Smooth muscle cell (in vitro differentiated cells): ENCODE measurements around the gene PSME2. TPM values are rescaled to one million over a fixed set of nuclear protein-coding genes. Genes with fewer than 3 reads are reported as not detected.

ENCODE experiments used
- DNase-seq: peaks from one replicate; lab custom pipeline; 2025; ENCODE audit not compliant: unreplicated experiment; lab: John Stamatoyannopoulos, UW
- H2AFZ ChIP-seq: fragments of 200-600 bp; sonication (generic); 2 replicates; pipeline ENCODE4 v1.6.0; 2016; ENCODE audit warnings: antibody characterized with exemption, low read depth, mild to moderate bottlenecking
- H3F3A ChIP-seq: fragments of 200-600 bp; sonication (generic); 2 replicates; pipeline ENCODE4 v1.6.0; 2017; ENCODE audit warnings: antibody characterized with exemption, low read depth
- H3K27ac ChIP-seq: fragments of 200-600 bp; sonication (generic); 2 replicates; pipeline ENCODE4 v1.5.1; 2016; ENCODE audit warnings: low read depth, mild to moderate bottlenecking
- H3K27me3 ChIP-seq: fragments of 200-600 bp; sonication (generic); 2 replicates; pipeline ENCODE4 v1.6.1; 2016; ENCODE audit warnings: low read depth, mild to moderate bottlenecking
- H3K36me3 ChIP-seq: fragments of 200-600 bp; sonication (generic); 2 replicates; pipeline ENCODE4 v1.5.1; 2016; ENCODE audit warnings: low read depth
- H3K4me1 ChIP-seq: fragments of 200-600 bp; sonication (generic); 2 replicates; pipeline ENCODE4 v1.5.1; 2016; ENCODE audit warnings: low read depth
- H3K4me2 ChIP-seq: fragments of 200-600 bp; sonication (generic); 2 replicates; pipeline ENCODE4 v1.6.0; 2016; ENCODE audit warnings: mild to moderate bottlenecking
- H3K4me3 ChIP-seq: fragments of 200-600 bp; sonication (generic); 2 replicates; pipeline ENCODE4 v1.5.1; 2016; ENCODE audit warnings: mild to moderate bottlenecking
- H3K79me2 ChIP-seq: fragments of 200-600 bp; sonication (generic); 2 replicates; pipeline ENCODE4 v1.6.0; 2016; ENCODE audit warnings: low read depth, mild to moderate bottlenecking
- H3K9ac ChIP-seq: fragments of 200-600 bp; sonication (generic); 2 replicates; pipeline ENCODE4 v1.6.0; 2016; ENCODE audit warnings: low read depth
- H3K9me3 ChIP-seq: fragments of 200-600 bp; sonication (generic); replicated peaks from 2 replicates; pipeline ENCODE4 v1.5.1; 2016; ENCODE audit warnings: low read depth
- H4K20me1 ChIP-seq: fragments of 200-600 bp; sonication (generic); 2 replicates; pipeline ENCODE4 v1.6.0; 2016; ENCODE audit warnings: low read depth
- WGBS: methylation state at CpG from one replicate; pipeline ENCODE4 v1.1.7; 2016; ENCODE audit warnings: low lambda C conversion rate; 5-methylcytosine and 5-hydroxymethylcytosine counted together
- polyA plus RNA-seq: library from polyadenylated mRNA; unstranded; fragments of >200 nt; fragmentation: Nextera tagmentation; extraction: Ambion mirVana; gene quantifications from 2 replicates; pipeline ENCODE4 v1.2.1, GENCODE V29; 2016
- total RNA-seq: library from RNA; depleted of rRNA; stranded (reverse); fragments of >200 nt; gene quantifications from 2 replicates; pipeline ENCODE4 v1.2.3, GENCODE V29; 2014
- TF ChIP-seq, protein P1 (sequence below): fragments of 200-600 bp; sonication (generic); IDR thresholded peaks from 2 replicates; pipeline ENCODE4 v1.5.1; 2017; ENCODE audit warnings: borderline replicate concordance, mild to moderate bottlenecking, antibody characterized with exemption; ENCODE audit not compliant: insufficient read depth, poor library complexity, severe bottlenecking

The PSME2 gene
- total and polyA plus RNA-seq, 2 experiments from 2014 or later = 40.7 to 164 TPM

GRCh38 chr14:24150567-24150966 lies 4.2 kb upstream of the PSME2 start:
- Histone ChIP-seq H3F3A (peaks cover 3% of the 10 kb centered on the region), H3K4me3 (no peak overlapping the region), H3K9ac (no peak overlapping the region), H3K36me3 (no peaks in the 10 kb centered on the region), H3K27ac (no peak overlapping the region), H3K27me3 (no peaks in the 10 kb centered on the region), H3K79me2 (peaks cover 16% of the 10 kb centered on the region), H3K4me1 (peaks cover 13% of the 10 kb centered on the region), H4K20me1 (peaks cover 9% of the 10 kb centered on the region), H2AFZ (no peak overlapping the region), H3K9me3 (no peaks in the 10 kb centered on the region), H3K4me2 (no peak overlapping the region)
- no peak for DNase-seq
- TF ChIP-seq, protein P1, sequence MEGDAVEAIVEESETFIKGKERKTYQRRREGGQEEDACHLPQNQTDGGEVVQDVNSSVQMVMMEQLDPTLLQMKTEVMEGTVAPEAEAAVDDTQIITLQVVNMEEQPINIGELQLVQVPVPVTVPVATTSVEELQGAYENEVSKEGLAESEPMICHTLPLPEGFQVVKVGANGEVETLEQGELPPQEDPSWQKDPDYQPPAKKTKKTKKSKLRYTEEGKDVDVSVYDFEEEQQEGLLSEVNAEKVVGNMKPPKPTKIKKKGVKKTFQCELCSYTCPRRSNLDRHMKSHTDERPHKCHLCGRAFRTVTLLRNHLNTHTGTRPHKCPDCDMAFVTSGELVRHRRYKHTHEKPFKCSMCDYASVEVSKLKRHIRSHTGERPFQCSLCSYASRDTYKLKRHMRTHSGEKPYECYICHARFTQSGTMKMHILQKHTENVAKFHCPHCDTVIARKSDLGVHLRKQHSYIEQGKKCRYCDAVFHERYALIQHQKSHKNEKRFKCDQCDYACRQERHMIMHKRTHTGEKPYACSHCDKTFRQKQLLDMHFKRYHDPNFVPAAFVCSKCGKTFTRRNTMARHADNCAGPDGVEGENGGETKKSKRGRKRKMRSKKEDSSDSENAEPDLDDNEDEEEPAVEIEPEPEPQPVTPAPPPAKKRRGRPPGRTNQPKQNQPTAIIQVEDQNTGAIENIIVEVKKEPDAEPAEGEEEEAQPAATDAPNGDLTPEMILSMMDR = no peak
- WGBS = 96% methylated on average over 9 of the region's 9 CpGs

GRCh38 chr14:24150061-24150460 lies 3.7 kb upstream of the PSME2 start:
- H3K9me3 ChIP-seq = no peaks in the 10 kb centered on the region
- H3K4me1 ChIP-seq = peaks cover 15% of the 10 kb centered on the region
- H3K36me3 ChIP-seq = no peaks in the 10 kb centered on the region
- no peak overlapping the region for H3K4me3 ChIP-seq
- TF ChIP-seq, protein P1 = no peak
- peaks cover 17% of the 10 kb centered on the region for H3K79me2 ChIP-seq
- no peak overlapping the region for H2AFZ ChIP-seq
- peaks cover 9% of the 10 kb centered on the region for H4K20me1 ChIP-seq
- H3K4me2 ChIP-seq = no peak overlapping the region
- no peak overlapping the region for H3K9ac ChIP-seq
- no peak for DNase-seq
- no peak overlapping the region for H3K27ac ChIP-seq
- H3F3A ChIP-seq = peaks cover 6% of the 10 kb centered on the region
- H3K27me3 ChIP-seq = no peaks in the 10 kb centered on the region
- 99% methylated on average over 9 of the region's 9 CpGs for WGBS

DNA sequence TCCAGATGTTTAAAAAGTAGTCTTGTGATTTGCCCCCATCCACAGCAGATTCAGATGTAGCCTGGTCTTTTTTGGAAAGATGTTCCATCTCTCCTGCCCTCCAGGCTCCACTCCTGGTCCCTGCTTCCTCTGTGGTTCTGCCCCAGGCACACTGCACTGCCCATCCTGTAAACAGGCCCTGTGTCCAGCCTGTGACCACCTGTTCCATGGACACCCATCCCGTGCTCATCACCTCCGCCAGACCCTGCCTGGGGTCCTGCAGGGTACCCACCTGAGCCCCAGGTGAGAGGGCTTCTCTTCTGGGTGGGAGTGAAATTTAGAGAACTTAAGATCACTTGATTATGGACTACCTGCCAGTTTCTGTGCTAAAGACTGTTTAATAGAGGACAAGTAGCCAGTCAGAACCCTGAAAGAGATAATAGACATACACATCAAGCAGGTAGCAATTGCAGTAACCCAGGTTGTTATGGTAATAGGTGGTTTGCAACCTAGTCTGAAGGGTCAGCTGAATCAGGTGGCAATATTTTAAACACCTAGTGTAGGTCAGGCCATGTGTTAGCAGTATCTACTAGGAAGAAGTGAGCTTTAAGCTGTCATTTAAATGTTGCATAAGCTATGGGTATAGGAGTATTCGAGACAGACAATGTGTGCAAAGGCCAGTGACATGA lies 3.0 kb upstream of the PSME2 start:
- DNase-seq = no peak
- no peaks in the 10 kb centered on the region for H3K9me3 ChIP-seq
- H3K36me3 ChIP-seq = no peaks in the 10 kb centered on the region
- H3K9ac ChIP-seq = no peak overlapping the region
- no peaks in the 10 kb centered on the region for H3K27me3 ChIP-seq
- peaks cover 6% of the 10 kb centered on the region for H3F3A ChIP-seq
- no peak overlapping the region for H2AFZ ChIP-seq
- H3K79me2 ChIP-seq = peaks cover 24% of the 10 kb centered on the region
- H3K4me3 ChIP-seq = no peak overlapping the region
- no peak overlapping the region for H3K4me2 ChIP-seq
- no peak overlapping the region for H3K27ac ChIP-seq
- WGBS = 97% methylated on average over 3 of the region's 3 CpGs
- H4K20me1 ChIP-seq = peaks cover 9% of the 10 kb centered on the region
- TF ChIP-seq, protein P1 = no peak
- H3K4me1 ChIP-seq = peaks cover 15% of the 10 kb centered on the region
